ENCODE data around the gene RABGAP1. TPM values are rescaled to one million over a fixed set of nuclear protein-coding genes. Genes with fewer than 3 reads are reported as not detected.

Gene RABGAP1
- polyA plus RNA-seq, 1 donor from 2014 or later = 67.8 TPM

GRCh38 chr9:123093141-123093540 lies 152.3 kb downstream of the RABGAP1 start:
- H3K4me3 ChIP-seq (ENCODE audit: low read length) = no peak overlapping the region
- no peaks in the 10 kb centered on the region for H3K9me2 ChIP-seq (ENCODE audit: insufficient read depth, low read length)
- no peaks in the 10 kb centered on the region for H3K27me3 ChIP-seq (ENCODE audit: insufficient read depth, low read depth, low read length)
- no peaks in the 10 kb centered on the region for H3K79me2 ChIP-seq (replicated peaks; ENCODE audit: insufficient read depth, low read length)
- TF ChIP-seq EP300 (conservative IDR thresholded peaks at IDR 0.05; ENCODE audit: poor library complexity, severe bottlenecking) (no peak), EZH2 (IDR thresholded peaks at IDR 0.05; ENCODE audit: borderline replicate concordance, insufficient read depth, low read length, poor library complexity, severe bottlenecking) (no peak), MXI1 (conservative IDR thresholded peaks at IDR 0.05; ENCODE audit: poor library complexity, severe bottlenecking) (no peak), POLR2AphosphoS5 (IDR thresholded peaks at IDR 0.05) (no peak), TAF1 (IDR thresholded peaks at IDR 0.05; ENCODE audit: low read depth) (no peak), REST (IDR thresholded peaks at IDR 0.05; ENCODE audit: borderline replicate concordance) (no peak), CTCF (IDR thresholded peaks at IDR 0.05; ENCODE audit: poor library complexity, severe bottlenecking) (no peak), SMC3 (conservative IDR thresholded peaks at IDR 0.05; ENCODE audit: poor library complexity) (no peak), RAD21 (conservative IDR thresholded peaks at IDR 0.05) (no peak)
- no peaks in the 10 kb centered on the region for H4K20me1 ChIP-seq (ENCODE audit: insufficient read depth)
- H3K36me3 ChIP-seq (ENCODE audit: insufficient read depth, low read length) = peaks cover 16% of the 10 kb centered on the region
- H3K4me2 ChIP-seq (ENCODE audit: low read length) = no peak overlapping the region
- no peak overlapping the region for H3K9ac ChIP-seq (ENCODE audit: low read length)
- H2AFZ ChIP-seq (ENCODE audit: low read depth, low read length) = no peak overlapping the region
- no peaks in the 10 kb centered on the region for H3K9me3 ChIP-seq (ENCODE audit: low read length)
- H3F3A ChIP-seq (ENCODE audit: insufficient read depth, low read length, poor library complexity, severe bottlenecking) = no peaks in the 10 kb centered on the region
- no peak overlapping the region for H3K27ac ChIP-seq (ENCODE audit: low read length)

- H3K36me3 ChIP-seq (ENCODE audit: insufficient read depth, low read length) = peaks cover 23% of the 10 kb centered on the region
- no peak overlapping the region for H3K27ac ChIP-seq (ENCODE audit: low read length)
- no peaks in the 10 kb centered on the region for H3K27me3 ChIP-seq (ENCODE audit: insufficient read depth, low read depth, low read length)
- no peaks in the 10 kb centered on the region for H3F3A ChIP-seq (ENCODE audit: insufficient read depth, low read length, poor library complexity, severe bottlenecking)
- H3K9ac ChIP-seq (ENCODE audit: low read length) = no peak overlapping the region
- H2AFZ ChIP-seq (ENCODE audit: low read depth, low read length) = no peak overlapping the region
- no peak overlapping the region for H3K4me2 ChIP-seq (ENCODE audit: low read length)
- TF ChIP-seq EP300 (conservative IDR thresholded peaks at IDR 0.05; ENCODE audit: poor library complexity, severe bottlenecking) (no peak), REST (IDR thresholded peaks at IDR 0.05; ENCODE audit: borderline replicate concordance) (no peak), CTCF (IDR thresholded peaks at IDR 0.05; ENCODE audit: poor library complexity, severe bottlenecking) (no peak), MXI1 (conservative IDR thresholded peaks at IDR 0.05; ENCODE audit: poor library complexity, severe bottlenecking) (no peak), TAF1 (IDR thresholded peaks at IDR 0.05; ENCODE audit: low read depth) (no peak), EZH2 (IDR thresholded peaks at IDR 0.05; ENCODE audit: borderline replicate concordance, insufficient read depth, low read length, poor library complexity, severe bottlenecking) (no peak), POLR2AphosphoS5 (IDR thresholded peaks at IDR 0.05) (no peak), SMC3 (conservative IDR thresholded peaks at IDR 0.05; ENCODE audit: poor library complexity) (no peak), RAD21 (conservative IDR thresholded peaks at IDR 0.05) (no peak)
- H3K79me2 ChIP-seq (replicated peaks; ENCODE audit: insufficient read depth, low read length) = no peaks in the 10 kb centered on the region
- H3K9me2 ChIP-seq (ENCODE audit: insufficient read depth, low read length) = no peaks in the 10 kb centered on the region
- H3K9me3 ChIP-seq (ENCODE audit: low read length) = no peaks in the 10 kb centered on the region
- no peaks in the 10 kb centered on the region for H4K20me1 ChIP-seq (ENCODE audit: insufficient read depth)
- no peak overlapping the region for H3K4me3 ChIP-seq (ENCODE audit: low read length)
Observed at GRCh38 chr9:123096987-123097386, 156.2 kb downstream of the RABGAP1 start.

Measured in neural cell (in vitro differentiated cells).